Ecto neural progenitor cell (in vitro differentiated cells): ENCODE results near the gene USP6NL.

Experiments
- DNase-seq: peaks from one replicate; pipeline ENCODE4 v3.0.0-alpha.2; 2018; ENCODE audit warnings: low spot score

The USP6NL gene

DNA sequence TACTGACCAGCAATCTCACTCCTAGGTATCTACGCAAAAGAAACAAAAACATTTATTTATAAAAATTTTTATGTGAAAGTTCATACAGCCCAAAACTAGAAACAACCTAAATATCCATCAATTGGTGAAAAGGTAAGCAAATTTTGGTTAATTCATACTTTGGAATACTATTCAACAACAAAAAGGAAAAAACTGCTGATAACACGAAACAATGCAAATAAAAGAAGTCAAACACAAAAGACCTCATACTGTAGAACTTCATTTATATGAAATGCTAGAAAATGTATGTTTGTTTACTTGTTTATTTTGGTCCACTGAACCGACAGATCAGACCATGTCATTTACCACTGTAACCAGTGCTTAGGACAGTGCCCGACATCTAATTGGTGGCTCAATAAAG is 60.3 kb downstream of the USP6NL start:
- no peak for DNase-seq

DNA sequence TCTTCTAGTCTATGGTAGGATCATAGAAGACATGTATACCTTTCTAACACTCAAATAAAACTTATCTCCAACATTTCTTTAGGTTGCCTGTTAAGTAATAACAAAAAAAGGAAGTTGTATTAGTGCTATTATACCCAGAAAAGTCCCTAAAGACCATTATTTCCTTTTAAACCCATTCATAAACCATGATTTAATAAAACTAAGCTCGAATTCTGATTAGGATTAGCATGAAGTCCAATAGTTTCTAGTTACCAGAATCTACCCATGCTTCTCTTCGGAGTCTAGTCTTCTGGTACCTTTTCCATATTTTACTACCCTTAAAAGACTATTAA is 62.7 kb downstream of the USP6NL start:
- no peak for DNase-seq

DNA sequence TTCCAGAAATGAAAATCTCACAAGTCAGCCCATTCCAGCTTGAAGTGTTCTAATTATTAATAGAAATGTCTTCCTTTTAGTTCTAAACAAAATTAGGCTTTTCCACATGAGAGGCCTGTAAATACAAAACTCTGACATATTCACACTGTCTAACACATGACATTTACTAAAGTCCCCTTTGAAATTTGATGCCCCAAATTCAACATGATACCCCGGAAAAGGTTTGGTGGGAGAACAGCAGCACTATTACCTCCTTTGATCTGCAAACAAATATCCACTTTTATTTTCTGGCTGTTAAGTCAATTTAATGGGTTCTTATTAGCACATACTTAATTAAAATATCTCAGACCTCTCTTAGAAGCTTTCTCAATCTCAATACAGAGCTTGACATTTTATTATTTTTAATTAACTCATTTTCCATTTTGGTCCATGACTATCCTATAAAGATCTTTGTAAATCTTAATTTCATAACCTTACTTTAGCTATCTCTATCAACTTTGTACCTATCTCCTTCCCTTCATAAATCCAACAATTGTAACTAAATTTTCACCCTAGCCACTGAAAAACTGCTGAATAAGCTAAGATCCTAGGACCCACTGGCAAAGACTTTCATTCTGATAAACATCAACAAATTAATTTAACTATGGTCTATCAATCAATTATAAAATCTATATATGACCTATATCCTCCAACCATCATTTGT is 63.2 kb downstream of the USP6NL start:
- DNase-seq, result no peak

DNA sequence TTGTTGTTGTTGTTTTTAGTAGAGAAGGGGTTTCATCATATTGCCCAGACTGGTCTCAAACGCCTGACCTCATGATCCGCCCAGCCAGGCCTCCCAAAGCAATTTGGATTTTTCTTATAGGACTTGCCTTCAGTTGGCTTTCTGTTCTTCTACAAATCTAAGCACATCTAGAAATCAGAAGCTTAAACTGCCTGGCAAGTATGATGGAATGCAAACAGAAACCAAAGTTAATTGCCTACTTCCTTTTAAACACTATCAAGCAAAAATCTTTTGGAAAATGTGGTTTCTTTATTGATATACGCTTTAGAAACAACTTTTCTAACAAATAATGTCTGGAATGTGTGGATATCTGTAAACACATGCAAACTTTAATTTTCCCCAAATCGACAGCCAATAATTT is 64.9 kb downstream of the USP6NL start:
- DNase-seq, result no peak

DNA sequence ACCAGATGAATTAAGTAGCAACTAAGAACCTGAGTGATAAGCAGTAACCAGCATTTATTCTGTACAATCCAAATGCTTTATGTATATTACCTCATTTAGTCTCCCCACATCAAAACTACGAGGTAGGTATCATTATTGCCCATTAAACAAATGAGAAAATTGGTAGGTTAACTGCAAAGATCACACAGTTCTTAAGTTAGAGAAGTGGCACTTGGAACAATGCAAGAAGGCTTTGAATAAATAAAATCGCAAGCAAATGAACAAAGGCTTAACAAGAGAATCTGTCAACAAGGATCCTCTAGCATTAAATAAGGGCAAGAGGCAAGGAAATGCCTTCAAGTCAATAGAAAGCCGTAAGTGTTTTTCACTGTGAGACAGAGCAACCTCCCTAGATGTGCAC is 70.2 kb downstream of the USP6NL start:
- DNase-seq, result no peak

DNA sequence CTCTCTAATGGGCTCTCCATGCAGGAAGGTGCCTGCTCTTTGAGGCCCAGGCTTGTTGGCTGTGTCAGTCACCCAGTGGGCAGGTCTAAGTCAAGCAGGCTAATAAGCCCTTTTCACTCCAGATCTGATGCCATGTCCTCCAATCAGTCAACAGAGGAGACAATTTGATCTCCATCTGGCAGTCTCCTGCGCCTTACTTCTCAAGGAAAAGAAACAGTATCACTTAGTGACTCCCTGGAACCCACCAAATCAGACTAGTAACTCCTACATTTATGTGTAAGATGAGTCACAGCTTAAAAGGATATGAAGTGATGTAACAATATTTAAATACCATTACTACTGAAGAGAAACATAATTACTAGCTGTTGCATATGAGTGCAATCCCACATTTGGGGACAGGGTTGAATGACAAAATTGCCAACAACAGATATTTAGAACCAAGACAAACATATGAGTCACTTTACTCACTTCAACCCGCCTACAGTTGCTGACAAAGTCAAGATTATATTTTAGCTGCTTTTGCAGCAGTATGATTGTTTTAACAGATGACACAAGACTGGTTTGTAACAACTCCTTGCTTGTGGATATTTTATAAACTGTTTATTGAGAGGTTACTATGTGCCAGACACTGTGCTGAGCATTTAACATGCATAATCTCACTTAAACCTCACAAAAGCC is 72.1 kb downstream of the USP6NL start:
- no peak for DNase-seq

DNA sequence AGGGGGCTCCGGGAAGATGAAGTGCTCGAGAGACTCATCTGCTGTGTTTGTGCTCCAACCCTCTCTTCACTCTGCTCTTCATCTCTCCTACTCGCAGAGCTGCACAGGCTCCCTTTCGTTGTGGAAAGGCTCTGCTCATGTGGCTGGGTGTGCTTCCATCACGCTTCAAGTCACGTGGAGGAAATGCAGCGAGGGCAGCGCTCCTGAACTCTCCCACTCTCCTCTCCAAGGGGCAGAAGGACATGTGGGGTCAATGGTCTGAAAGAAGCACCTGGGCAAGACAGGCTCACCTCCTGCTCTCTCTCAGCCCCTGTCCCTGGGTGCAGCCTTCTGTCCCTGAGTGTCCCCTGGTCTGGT is 72.6 kb downstream of the USP6NL start:
- no peak for DNase-seq

DNA sequence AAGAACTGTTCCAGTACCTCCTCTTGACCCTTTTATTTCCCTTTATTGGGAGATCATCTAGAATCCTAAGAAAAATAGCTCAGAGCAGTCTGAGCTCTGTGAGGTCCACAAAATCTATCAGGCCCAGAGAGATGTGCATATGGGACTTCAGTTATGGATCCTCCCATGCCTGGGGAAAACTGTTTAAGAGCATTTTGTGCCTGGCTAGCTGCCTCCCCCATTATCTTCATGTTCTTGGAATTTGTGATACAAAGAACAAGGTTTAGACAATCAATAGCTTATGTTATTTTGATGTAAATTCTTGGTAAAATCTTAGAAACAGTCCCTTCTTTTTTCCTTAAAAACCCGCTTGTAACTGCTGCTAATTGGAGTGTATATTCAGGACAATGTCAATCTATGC is 75.2 kb downstream of the USP6NL start:
- no peak for DNase-seq

DNA sequence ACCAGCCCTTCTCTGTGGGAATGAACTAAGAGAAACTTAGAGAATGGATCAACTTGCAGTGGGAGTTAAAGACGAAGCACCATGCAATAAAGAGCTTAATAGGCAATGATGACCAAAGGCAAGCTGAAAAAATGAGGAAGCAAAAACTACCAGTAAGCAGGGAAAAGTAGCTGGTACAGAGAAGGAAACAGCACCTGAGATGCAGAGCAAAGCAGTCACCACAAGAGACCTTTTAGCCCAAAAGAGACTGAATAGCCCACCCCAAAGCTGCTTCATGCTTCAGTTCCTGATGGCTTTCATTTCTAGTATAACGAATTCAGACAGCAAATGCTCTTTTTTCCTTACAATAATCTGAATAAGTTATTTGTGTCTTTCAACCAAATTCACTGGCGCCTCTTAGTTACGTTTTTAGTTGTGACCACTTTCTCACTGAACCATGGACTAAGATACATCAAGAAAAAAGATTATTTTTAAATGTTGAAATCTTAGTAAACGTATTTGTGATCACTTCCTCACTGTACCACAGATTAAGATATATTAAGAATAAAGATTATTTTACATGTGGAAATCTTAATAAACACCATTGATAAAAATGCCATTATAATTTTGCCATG is 76.0 kb downstream of the USP6NL start:
- DNase-seq, result no peak

DNA sequence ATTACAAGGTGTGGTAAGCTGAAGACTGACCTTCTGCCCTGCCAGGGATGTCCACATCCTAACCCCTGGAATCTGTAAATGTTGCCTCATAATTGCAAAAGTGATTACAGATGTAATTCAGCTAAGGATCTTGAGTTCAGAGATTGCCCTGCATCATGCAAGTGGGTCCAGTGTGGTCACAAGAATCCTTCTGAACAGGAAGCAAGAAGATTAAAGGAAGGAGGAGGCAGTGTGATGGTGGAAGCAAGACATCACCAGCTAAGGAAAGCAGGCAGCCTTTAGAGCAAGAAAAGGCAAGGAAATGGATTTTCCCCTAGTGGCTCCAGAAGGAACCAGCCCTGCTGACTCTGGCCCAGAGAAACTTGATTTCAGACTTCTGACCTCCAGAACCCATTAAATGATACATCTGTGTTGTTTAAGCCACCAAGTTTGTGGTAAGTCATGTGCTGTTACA is 78.1 kb downstream of the USP6NL start:
- no peak for DNase-seq

DNA sequence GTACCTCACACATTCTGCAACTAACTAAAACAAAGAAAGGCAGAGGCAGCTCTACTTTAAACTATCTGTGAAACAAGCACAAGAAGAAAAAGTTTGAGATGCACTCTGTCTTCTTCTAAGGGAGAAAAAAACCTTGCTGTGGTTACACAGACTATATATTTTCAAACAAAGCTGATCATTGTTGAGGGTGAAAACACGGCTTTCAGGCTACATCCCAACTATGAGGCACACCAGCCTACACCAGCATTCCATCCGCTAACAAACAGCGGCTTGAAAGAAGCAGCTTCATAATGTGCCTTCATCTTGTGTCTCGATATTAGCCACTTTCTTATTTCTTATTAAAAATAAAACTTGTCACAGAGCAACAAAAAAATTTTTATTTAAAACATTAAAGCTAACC is 79.1 kb downstream of the USP6NL start:
- no peak for DNase-seq

DNA sequence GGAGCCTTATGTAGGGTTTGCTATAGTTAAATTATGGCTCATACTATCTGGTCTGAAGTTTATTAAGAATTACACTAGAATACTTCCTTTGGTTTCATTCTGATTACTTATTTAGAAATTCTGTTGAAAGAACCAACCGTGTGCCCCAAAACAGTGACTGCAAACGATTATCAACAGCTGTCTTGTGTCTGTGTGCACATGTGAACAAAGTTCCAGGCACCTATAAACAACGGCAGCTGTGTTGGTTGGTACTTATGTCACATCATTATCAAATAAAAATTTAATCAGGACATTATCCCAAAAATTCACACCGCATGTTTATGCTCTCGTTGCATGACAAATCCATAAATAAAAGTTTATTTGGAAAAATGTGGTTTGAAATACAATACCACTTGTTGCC is 80.6 kb downstream of the USP6NL start:
- no peak for DNase-seq

DNA sequence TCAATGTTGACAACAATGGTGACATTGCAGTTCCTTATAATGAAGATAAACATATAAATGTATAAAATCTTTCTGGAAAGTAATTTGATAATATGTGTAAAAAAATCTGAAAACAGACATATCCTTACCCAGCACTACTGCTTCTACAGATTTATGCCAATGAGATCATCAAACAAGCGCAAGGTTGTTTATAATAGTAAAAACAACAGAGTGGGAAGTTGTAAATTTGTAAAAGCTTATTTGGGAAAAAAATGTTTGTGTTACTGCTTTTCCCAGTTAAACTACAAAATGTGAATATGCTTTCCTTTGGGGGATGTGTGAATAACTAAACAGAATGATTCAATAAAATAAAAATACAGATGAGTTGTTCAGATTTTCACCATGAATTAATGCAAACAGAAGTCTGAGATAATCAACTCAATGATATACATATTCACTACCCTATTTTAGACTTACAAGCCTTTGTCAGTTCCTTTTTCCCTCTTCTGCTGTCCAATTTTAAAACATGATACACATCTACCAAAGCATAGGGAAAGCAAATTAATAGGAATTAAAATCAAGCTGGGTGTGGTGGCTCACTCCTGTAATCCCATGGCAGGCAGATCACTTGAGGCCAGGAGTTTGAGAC is 82.1 kb downstream of the USP6NL start:
- no peak for DNase-seq

DNA sequence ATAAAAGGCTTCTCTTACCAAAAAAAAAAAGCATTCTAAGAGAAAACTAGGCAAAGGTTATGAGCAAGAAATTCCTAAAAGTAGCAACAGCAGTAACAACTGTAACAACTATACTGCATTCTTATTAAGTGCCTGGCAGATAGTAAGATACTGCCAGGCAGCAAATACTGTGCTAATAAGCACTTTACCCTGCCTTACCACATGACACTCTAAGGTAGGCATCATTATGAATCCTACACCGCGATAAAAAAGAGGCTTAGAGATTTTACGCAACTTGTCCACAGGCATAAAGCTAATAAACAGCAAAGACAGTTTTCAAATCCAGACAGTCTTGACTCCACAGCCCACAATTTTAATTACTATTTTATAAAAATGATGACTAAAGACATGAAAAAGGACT is 83.2 kb downstream of the USP6NL start:
- DNase-seq, result no peak

DNA sequence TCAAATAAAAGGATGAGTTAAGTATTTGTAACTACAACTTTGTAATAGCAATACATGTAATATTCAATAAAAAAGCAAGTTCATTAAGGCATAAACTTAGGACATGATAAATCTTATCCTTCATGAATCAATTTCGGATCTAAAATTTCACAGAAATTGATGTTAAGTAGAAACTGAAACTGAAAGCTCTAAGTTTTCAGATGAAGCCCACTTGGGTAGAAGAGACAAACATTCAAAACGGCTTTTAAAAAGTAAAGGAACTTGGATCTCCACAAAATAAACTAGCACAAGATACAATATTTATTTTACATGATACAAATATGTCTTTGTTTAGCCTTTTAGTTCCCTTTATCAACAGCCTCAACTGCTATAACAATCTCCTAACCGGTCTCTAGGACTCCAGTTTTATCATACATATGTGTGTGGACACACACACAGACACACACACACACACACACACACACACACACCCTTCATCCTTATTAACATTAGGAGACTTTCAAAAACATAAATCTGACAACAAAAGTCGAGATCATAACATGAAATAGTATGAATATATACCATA is 83.7 kb downstream of the USP6NL start:
- DNase-seq, result no peak

DNA sequence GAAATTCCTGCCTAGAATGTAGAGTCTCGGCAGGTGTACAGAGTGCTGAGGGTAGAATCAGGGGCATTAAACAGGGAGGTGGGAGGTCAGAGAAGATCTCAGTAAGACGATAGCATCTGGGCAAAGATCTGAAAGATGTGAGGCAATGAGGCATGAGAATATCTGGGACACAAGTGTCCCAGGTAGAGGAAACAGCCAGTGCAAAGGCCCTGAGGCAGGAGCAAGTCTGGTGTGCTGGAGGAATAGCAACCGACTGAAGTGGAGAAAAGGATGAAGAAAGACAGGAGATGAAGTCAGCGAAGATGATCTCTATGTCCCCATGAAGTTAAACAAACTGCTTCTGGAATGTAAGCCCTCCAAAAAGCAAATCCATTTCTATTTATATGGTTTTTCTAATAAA is 84.4 kb downstream of the USP6NL start:
- no peak for DNase-seq

DNA sequence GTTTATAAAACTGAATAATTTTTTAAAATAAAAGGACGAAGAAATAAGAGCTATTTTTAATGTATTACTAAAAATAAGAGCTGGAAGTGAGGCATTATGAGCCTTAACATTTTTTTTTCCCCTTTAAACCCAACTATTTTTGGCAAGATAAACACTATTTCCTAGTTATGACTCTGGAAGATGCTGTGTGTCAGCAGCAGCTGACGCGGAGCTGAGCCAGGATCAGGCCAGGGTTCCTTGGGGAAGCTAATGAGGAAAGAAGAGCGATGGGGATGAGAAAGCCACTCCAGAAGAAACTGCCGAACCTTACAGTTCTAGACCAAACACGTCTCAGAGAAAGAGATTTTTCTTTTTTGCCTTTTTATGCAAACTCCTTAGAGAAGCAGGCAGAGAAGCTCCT is 85.9 kb downstream of the USP6NL start:
- no peak for DNase-seq

DNA sequence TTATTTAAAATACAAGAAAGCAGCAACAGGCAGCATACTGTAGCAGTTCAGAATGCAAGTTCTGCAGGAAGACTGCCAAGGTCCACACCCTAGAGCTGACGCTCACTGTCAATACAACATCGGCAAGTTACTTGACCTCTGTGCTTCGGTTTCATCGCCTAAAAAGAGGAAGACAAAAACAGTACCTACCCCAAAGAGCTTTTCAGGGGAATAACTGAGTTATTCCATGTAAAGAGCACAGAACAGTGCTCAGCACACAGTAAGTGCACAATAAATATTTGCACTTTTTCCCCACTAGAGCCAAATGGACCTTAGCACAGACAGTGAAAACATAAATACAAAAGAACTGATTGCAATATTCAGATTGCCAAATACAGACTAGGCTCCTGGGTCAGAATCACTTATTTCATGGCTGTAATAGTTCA is 88.6 kb downstream of the USP6NL start:
- no peak for DNase-seq

DNA sequence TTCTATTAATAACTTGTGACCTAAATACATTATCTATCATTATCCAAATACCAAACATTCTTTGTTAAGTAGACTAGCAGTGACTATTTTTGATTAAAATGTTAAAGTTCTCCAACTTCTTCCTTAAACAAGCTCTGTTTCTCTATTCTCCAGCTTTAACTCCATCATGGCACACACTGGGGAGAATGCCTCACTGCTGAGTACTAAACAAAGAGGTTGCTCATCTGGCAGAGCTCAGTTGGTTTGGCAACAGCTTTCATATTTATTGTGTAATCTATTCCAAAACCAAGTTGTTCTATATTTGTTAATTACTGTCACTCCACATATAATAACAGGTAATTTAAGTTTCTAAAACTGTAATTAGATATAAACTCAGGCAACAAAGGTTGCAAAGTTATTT is 89.6 kb downstream of the USP6NL start:
- DNase-seq, result no peak

DNA sequence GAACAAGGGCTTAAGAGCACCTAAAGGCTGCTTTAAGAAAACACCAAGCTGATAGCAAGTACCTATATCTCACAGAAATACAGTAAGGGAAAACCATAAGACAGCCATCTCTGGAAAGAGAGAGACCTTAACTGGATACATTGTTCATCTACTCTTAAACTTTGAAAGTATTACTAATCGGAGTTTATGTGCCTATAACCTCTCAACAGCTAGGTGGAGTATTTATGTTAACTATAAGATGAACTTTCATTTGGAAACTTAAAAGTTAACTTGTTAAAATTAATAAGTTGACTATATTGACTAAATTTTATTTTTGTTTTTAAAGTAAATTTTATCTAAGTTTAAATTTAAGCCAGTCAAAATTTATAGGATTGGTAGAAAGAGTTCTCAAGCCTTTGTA is 90.6 kb downstream of the USP6NL start:
- no peak for DNase-seq

DNA sequence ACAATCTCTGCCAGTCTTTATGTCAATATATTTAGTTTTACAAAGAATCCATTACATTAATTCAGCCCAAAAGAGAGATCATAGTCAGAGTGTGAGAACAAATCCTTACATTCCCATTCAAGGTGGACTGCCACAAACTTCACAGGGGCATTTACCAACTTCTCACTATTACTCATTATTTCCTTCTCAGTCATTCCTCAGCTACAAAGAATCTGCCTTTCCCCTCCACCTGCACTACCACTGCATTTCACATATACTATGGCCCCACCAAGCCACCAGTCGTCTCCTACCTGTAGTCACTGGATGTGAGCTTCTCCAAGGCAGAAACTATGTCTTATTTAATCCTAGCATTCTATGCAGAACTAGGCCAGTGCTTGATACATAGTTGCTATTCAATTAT is 94.3 kb downstream of the USP6NL start:
- DNase-seq, result no peak

DNA sequence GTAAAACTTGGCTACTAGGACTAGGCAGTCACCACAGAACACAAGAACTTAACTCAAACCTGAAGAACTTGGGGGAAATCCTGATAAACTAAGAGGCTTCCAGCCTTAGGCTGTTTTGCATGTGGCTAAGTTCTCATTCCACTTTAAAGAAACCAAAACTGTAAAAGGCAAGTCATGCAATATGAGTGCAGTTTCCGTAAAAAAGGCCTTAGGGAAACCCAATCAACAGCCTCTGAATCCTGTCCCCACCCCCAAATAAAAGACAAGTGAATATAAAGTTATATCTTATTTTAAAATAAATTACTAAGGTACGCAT is 95.1 kb downstream of the USP6NL start:
- DNase-seq, result no peak
